Upper lobe of right lung (tissue), 1 donor: ENCODE data around the gene TRAF2. TPM values are rescaled to one million over a fixed set of nuclear protein-coding genes. Genes with fewer than 3 reads are reported as not detected.

ENCODE experiments used
- ATAC-seq: fragments of 200-7000 bp; cut with Tn5 transposase; one replicate; pipeline ENCODE4 v1.9.1; 2020; ENCODE audit warnings: mild to moderate bottlenecking, moderate library complexity
- DNase-seq: peaks from one replicate; pipeline ENCODE4 v3.0.0-alpha.2; 2020
- H3K27ac ChIP-seq: fragments of 200-600 bp; one replicate; pipeline ENCODE4 v1.8.0; 2022
- H3K27me3 ChIP-seq: fragments of 200-600 bp; one replicate; pipeline ENCODE4 v1.8.0; 2022; ENCODE audit warnings: mild to moderate bottlenecking
- H3K36me3 ChIP-seq: fragments of 200-600 bp; one replicate; pipeline ENCODE4 v1.8.0; 2022
- H3K4me1 ChIP-seq: fragments of 200-600 bp; one replicate; pipeline ENCODE4 v1.8.0; 2022
- H3K4me3 ChIP-seq: fragments of 200-600 bp; one replicate; pipeline ENCODE4 v1.8.0; 2022; ENCODE audit warnings: mild to moderate bottlenecking
- H3K9me3 ChIP-seq: fragments of 200-600 bp; one replicate; pipeline ENCODE4 v1.8.0; 2022
- CTCF ChIP-seq: fragments of 200-600 bp; IDR thresholded peaks from one replicate; pipeline ENCODE4 v1.8.0; 2022; ENCODE audit warnings: antibody characterized with exemption
- intact Hi-C: fragments of 100-400 bp; cut with DNase I; formaldehyde crosslinking; loops from one replicate; pipeline ENCODE4 v1.11.0; 2022
- total RNA-seq: library from RNA; stranded (reverse); fragmentation: NEBNext Ultra II Directional; extraction: Animal tissue kit (Norgen Biotek cat#: 25700); gene quantifications from one replicate; pipeline ENCODE4 v1.2.1, GENCODE V29; 2021
- donor health status: DM: no; HTN: yes; CAD: no; lungs with severe emphysema.

TRAF2 gene
- total RNA-seq, 1 donor from 2014 or later, result 14.8 TPM

DNA sequence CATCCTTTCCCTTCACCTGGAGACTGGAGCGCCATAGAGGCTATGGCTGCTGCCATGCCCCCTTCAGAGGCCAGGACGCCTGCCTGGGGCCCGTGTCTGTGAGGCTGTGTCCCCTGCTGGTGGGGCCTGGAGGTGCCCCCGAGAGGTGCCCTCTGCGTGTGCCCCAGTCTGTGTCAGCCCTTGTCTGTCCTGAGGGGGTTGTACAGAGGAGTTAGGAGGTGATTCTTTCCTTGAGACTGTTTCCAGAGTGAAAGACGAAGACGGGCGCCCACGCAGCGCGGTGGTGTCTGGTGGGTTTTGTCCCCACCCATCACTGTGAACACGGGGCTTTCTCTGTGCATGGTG lies 24.6 kb downstream of the TRAF2 start:
- intact Hi-C loops, result no loop called here
- ATAC-seq (peak; percentile 38), DNase-seq (no peak)
- Histone ChIP-seq H3K4me1 (no peaks in the 10 kb centered on the region), H3K4me3 (no peak overlapping the region), H3K9me3 (no peaks in the 10 kb centered on the region), H3K36me3 (peaks cover 36% of the 10 kb centered on the region), H3K27me3 (no peaks in the 10 kb centered on the region), H3K27ac (no peak overlapping the region)
- TF ChIP-seq CTCF, result no peak

DNA sequence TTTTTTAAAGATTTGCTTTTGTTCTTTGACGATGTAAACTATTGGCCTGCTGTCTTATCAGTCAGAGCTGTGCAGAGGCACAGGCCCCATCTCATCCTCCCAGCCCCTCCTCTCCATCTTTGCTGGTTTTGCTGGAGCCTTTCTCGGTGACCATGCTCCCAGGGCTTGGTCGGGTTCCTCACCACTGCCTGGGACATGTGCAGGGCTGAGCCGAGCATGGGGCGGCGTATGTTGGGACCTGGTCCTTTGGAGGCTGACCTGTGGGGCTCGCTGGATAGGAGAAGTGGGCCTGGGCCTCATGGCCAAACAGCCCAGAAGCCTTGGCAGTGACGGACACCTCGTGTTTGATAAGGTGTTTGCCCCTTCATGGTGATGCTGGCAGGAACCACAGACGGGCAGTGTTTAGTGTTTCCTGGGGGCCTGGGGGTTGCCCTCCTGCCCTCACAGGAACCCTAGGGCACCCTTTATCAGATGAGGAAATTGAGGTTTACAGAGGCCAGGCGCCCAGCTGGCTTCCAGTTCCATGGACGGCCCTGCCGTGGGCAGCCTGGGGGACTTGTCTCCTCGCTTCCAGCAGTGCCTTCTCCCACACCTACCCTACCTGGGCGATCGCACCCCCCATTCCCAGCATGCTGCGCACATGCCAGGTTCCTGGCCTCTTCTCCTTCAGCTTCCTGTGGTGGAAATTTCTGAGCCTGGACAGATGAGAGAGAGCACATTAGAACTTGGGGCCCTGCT lies 27.6 kb downstream of the TRAF2 start:
- Histone ChIP-seq H3K27ac (no peak overlapping the region), H3K36me3 (peaks cover 43% of the 10 kb centered on the region), H3K27me3 (no peaks in the 10 kb centered on the region), H3K4me3 (no peak overlapping the region), H3K9me3 (no peaks in the 10 kb centered on the region), H3K4me1 (no peaks in the 10 kb centered on the region)
- ATAC-seq (no peak), DNase-seq (no peak)
- intact Hi-C loops, result no loop called here
- no peak for TF ChIP-seq CTCF

GRCh38 chr9:136915632-136916329 lies 29.5 kb downstream of the TRAF2 start:
- no peak for TF ChIP-seq CTCF
- Histone ChIP-seq H3K27me3 (no peaks in the 10 kb centered on the region), H3K36me3 (peaks cover 56% of the 10 kb centered on the region), H3K27ac (no peak overlapping the region), H3K4me3 (no peak overlapping the region), H3K9me3 (no peaks in the 10 kb centered on the region), H3K4me1 (no peaks in the 10 kb centered on the region)
- ATAC-seq, result no peak
- intact Hi-C loops, result no loop called here
- DNase-seq, result no peak

DNA sequence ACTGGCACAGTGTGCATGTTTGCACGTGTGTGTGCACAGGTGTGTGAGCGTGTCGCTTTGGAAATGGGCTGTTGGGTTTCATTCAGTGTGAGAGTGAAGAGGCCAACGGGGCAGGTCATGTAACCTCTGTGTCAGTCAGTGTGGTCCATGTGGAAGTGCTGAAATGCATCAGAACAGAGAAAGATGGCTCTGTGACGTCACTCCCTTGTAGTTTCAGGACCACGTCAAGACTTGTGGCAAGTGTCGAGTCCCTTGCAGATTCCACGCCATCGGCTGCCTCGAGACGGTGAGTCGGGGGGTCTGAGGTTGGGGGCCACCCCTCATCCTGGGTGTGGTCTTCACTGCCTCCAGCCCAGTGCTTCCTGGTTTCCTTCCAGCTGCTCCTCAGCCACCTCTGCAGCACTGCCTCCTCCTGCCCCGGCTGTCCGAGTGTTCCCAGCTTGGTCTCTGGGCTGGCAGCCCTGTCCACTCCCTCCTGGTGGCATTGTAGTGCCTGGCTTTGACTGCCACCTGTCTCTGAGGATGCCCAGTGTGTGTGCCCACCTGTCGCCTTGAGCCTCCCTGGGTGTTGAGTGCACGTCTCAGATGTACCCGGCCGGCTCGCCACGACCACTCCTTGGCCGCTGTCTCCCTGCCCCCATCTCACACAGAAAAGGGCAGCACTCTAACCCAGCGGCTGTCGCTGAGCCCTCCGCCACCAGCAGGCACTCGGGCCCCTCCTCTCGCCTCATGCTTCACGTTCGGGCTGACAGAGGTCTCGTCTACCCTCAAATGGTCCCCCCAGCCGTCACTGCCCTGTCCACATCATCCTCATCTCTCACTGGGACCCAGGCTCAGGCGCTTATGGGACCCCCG lies 30.2 kb downstream of the TRAF2 start:
- Histone ChIP-seq H3K27me3 (no peaks in the 10 kb centered on the region), H3K4me1 (no peaks in the 10 kb centered on the region), H3K9me3 (no peaks in the 10 kb centered on the region), H3K27ac (no peak overlapping the region), H3K36me3 (peaks cover 64% of the 10 kb centered on the region), H3K4me3 (no peak overlapping the region)
- ATAC-seq (no peak), DNase-seq (no peak)
- TF ChIP-seq CTCF, result no peak
- intact Hi-C loops, result no loop called here

DNA sequence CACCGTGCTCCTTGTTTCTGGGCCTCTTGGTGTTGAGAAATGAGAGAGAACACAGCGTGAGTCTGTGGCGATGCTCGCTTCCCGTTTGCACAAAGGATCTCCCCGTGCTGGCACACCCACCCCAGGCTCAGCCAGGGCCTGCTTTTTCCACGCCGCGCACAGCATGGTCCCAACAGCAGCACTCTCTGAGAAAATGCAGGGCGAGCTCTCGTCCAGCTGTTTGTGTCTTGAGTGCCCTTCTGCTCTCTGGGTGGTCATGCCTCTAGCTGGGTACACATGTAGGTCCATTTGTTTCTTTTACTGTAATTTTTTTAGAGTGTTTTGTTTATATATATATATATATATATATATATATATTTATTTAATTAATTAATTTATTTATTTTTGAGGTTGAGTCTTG lies 31.6 kb downstream of the TRAF2 start:
- no peak overlapping the region for H3K27ac ChIP-seq
- H3K9me3 ChIP-seq, result no peaks in the 10 kb centered on the region
- no peak overlapping the region for H3K4me3 ChIP-seq
- no peak for DNase-seq
- intact Hi-C loops, result no loop called here
- H3K36me3 ChIP-seq, result peaks cover 61% of the 10 kb centered on the region
- no peaks in the 10 kb centered on the region for H3K4me1 ChIP-seq
- H3K27me3 ChIP-seq, result no peaks in the 10 kb centered on the region
- TF ChIP-seq CTCF, result no peak
- no peak for ATAC-seq
